GM21360 (cell line): Measurements from ENCODE around the gene WDR87.
A peak's percentile ranks its signal among the peaks of the same experiment; 100 is the strongest.
"Not testable (repeated sequence)": the region's sequence is repeated elsewhere in the genome, so short reads cannot be mapped to it uniquely, and the experiment has no call there.

Experiments
- ATAC-seq: cut with Tn5 transposase; IDR thresholded peaks from one replicate; pipeline ENCODE4 v1.9.1; 2021; ENCODE audit warnings: mild to moderate bottlenecking, moderate library complexity; ENCODE audit not compliant: unreplicated experiment

The WDR87 gene

DNA sequence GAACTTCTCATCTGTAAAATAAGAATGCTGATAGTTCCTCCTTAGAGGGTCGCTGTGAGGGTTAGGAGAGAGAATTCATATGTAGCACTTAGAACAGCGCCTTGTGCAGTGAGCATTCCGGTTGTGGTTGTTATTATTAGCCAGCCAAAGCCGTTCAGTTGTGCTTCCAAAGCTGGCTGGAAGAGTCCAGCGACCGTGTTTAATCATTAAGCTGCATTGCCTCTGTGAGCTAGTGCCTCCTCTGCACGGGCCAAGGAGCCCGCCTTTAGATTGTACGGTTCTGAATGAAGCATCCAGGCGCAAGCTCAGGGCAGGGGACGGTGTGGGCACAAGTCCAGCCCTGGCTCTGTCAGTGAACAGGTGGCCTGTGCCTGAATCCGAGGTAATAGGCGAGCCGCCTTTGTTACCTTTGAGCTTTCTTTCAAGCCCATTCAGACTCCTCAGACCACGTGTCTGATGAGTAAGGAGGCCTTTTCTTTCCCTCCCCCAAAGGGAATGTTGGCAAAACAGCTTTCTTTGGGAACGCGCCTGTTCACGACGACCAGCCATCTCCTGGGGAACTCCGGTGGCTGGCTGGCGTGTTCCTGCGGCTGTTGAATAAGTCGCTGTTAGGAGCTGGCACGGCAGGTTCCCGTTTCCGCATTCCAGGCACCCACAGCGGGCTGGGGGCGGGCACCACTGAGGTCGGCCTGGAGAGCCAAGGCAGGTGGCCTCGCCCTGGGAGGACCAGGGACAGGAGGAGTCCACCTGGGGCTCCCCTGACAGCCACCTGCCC is 25.7 kb upstream of the WDR87 start:
- no peak for ATAC-seq

DNA sequence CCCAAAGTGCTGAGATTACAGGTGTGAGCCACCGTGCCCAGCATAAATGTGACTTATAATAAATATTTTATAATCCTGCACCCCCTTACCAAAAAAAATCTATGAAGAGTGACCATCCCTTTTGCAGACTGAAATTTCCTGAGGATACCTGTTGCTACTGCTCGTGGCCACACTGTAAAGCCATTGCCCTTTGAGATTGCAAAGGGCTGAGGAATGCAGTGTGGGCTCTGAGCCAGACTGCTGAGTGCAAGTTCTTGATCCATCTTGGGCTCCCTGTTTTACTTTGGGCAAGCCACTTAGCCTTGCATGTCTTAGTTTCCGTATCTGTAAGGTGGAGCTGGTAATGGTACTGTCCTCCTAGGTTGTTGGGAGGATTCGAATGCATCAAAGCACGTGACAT is 24.0 kb upstream of the WDR87 start:
- ATAC-seq = no peak

DNA sequence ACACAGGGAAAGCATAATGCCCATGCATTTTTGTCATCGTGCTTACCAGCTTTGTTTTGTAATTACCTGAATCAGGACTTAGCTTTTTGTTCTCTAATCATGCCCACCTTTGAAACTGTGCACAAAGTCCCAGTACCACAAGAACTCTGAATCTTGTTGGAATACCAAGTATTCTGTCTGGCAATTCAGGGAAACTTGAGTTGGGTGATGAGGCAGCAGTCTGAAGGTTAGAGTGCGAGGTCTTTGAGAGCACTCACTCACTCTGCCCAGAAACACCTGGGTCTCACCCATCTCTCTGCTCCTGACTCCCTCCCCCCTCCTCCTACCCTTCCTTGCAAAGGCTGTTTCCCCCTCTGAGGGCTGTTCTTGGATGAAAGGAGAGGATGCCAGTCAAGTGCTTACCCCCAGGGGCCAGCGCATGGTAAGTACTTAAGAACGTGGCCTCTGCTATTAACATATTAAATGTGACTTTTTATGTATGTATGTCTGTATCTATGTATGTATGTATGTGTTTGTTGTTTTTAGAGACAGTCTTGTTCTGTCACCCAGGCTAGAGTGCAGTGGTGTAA is 23.0 kb upstream of the WDR87 start:
- ATAC-seq = no peak

DNA sequence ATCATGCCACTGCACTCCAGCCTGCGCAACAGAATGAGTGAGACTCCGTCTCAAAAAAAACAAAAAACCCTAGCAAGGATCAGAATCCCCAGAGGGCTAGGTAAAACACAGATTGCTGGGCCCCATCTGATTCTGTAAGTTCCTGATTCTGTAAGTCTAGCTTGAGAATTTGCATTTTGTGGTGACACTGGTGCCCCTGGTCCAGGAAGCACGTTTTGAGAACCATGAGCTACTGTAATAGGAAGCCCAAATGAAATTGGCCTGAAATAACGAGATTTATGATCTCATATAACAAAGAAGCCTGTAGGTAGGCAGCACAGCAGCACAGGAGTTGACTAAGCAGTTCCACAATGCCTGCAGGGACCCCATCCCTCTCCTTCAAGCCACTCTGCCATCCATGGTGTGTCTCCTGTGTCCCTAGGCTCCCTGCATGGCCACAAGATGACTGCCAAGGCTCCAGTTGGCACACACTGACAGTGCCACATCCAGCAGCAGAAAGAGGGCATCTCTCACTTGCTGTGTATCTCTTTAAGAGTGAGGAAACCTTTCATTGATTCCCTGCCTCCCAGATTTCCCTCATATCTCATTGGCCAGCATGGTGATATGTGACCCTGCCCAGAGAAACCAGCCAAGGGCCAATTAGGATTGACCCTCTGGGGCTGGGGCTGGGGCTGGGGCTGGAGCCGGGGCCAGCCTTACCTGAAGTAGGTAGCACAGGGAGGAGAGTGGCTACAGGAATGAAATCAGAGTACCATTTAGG is 22.3 kb upstream of the WDR87 start:
- ATAC-seq = peak; percentile 52

DNA sequence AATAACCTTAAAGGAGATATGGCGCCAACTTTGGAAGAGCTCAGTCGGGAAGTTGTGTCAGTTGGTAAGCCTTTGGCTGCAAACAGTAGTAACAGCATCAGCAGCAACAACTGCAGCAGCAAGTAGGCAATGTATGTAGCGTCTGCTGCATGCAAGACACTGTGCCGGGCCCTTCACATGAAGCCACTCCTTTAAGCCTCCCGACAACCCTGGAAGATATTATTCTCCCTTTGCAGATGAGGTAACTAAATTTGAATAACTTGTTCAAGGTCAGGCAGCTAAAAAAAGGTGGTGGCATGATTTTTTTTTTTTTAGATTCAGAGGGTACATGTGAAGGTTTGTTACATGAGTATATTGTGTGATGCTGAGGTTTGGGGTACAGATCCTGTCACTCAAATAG is 20.3 kb upstream of the WDR87 start:
- ATAC-seq = no peak

DNA sequence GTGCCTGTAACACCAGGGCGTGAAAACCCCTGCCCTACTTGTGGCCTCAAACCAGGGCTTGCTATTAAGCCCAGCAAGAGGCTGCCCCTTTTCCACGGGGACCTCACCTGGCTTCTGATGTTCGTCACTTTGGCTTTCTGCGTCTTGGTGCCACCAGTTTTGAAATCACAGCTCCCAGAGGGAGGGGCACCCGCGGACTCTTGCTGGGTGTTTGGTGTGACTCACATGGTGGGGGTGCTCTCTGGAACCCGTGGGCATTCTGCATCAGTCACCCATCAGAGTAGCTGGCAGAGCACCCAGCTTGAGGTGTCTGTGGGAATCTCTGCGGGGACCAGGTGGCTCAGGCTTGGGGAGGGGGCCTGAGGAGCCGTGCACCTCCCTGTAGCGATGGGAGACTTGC is 19.9 kb upstream of the WDR87 start:
- ATAC-seq = no peak

DNA sequence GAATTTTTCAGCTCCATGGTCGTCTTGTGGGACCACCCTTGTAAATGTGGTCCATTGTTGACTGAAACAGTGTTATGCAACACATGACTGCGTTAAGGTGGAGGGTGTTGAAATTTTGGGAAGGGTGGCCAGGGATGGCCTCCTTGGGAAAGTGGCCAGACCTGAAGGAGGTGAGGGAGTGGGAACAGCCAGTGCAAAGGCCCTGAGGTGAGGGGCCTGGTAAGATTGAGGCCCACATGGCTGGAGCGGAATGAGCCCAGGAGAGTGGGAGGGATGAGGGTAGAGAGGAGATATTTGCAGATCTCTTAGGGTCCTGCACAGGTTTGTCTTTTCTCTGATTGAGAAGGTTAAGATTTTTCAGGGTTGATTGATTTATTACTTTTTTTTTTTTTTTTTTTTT is 18.8 kb upstream of the WDR87 start:
- ATAC-seq = no peak

DNA sequence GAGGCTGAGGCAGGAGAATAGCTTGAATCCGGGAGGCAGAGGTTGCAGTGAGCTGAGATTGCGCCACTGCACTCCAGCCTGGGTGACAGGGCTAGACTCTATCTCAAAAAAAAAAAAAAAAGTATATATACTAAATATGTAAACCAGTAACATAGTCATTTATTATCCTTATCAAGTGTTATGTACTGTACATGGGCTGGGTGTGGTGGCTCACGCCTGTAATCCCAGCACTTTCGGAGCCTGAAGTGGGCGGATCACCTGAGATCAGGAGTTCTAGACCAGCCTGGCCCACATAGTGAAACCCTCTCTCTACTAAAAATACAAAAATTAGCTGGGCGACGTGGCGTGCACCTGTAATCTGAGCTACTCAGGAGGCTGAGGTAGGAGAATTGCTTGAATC is 18.2 kb upstream of the WDR87 start:
- ATAC-seq = not testable (repeated sequence)

DNA sequence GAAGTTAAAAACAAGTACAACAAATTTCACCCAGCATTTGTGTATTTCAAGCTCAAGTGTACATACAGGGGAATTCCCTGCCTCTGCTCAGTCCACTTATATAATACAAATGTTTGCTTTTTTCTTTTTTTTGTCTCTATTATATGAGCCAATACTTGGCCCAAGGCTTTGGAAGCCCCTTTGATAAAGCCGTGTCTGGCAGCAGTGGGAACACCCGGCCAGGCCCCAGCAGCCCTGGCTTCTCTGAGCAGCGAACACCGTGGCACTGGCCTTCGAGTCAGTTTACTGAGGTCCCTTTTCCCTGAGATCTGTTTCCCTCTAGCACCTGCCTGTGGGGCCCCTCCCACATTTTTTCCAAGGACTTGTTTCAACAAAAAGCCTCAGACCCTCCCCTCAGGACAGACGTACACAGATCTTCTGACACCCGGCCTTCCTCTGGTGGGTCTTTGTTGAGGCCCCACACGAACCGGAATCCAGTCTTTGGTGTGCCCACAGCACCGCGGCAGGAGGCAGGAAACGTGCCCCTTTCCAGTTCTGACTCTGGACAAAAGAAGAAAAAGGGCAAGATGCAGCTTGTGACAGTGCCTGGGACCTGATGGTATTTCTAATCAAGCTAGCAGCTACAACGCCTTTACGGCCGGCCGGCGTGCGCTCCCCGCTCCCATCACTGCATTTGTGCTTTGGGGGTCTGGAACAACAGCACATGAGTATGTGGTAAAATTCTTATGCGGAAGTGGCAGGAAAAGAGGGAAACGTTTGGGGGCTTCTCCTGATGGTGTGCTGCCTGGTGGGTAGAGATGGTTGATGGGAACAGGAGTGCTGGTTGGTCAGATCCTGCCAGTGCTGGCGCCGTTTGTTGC is 14.4 kb upstream of the WDR87 start:
- ATAC-seq = no peak

DNA sequence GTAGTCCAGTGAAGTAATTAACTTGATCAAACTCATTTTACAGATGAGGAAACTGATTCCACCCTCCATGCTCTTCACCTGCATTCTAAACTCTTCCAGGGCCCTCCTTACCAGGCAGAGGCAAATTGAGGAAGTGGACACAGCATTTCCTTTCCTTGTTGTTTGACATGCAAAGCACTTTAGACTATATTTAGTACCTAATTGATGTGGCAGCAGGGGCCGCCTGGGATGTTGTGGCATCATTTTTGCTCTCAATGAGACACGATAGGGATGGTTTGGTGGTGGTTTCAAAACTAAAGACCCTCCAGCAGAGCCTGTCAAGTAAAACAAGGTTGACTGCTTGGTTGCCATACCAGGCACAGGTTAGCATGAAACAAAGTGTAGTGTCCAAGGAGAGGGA is 8.5 kb upstream of the WDR87 start:
- no peak for ATAC-seq

DNA sequence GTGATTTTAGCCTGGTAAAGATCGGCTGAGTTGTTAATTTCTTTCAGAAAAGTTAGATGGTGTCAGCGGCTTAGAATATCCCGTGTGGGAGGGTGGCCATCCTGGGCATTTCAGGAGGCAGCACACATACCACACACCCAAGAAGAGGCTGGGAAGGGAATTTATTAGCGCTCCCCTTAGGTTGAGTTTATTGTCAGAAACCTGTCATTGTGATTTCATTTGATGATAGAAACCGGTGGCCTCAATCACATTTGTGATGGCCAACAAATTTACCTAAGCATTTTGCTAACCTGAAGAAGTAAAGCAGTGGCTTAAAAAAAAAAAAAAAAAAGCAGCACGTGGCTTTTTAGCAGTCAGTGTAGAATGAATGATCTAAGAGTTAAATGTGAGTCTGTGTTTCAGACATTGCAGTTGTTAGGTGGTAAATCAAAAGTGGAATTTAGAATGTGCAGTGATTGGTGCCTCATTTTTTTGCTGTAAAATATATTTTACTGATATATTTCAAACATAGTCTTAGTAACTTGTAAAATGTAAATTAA is 3.3 kb upstream of the WDR87 start:
- no peak for ATAC-seq

DNA sequence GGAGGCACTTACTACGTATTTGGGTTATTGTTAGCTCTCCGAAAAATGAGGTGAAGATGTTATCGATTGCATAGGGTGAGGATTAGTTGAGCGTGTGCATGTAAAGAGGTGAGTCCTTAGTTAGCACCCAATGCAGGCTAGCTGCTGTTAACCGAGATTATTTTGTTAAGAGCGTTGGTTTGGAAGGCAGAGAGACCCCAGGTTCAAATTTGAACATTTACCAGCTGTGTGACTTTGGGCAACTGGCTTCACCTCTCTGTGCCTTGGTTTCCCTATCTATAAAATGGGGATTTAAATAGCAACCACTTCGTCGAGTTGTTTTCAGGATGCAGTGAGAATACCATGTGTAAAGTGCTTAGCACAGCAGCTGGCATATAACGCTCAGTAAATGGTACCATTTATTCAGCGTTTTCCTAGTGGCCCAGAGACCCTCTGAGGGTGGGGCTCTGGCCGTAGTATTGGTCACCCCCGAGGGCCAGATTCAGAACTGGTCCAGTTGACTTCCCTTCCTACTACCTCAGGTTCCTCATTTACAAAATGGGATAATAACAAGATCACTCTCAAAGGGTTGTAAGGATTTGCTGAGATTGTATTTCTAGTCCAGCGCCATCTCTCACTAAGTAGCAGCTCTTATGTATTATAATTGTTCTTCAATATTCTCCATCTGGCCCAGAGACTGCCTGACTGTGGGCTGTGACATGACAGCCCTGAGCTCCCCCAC is 1.5 kb upstream of the WDR87 start:
- no peak for ATAC-seq

DNA sequence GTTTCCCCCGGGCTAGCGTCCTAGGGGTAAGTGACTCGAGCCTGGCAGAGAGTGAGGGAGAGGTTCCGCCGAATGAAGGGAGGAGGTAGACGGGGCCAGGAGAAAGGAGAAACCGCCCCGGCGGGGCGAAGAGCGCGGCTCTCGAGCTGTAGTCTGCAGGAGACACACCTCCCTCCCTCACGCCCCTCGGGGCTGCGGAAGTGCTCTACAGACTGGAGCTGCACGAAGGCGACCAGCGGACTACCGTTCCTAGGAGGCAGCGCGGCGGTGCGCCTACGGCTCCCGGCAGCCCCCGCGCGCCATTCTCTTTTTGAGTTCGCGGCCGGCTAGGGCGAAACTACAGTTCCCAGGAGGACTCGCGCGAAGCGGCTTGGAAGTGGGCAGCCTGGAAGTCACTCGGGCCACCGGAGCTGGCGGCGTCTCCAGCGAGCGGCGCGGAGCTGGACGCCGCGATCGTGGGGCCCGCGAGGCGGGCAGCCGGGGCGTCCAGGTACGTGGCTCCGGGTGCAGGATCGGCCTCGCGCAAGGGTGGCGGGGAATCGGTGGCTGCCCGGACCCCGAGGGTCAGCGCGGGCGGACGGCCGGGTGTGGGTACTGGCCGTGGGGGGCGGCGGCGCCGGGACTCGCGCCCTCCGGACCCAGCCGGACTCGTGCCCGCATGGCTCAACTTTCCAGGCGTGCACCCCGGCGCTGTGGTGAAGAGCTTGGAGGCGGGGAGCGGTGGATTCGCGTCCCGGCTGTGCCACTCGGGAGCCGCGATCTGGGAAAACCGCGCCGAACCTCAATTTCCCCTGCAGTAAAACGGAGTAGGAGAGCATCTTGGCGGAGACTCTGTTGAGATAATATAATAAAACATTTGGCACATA is 708 bp upstream of the WDR87 start, which contains the start of gene SIPA1L3:
SIPA1L3 (plus strand) TSS at position 340 of the 866 bp plus-strand sequence. CDS start 174,358 bp downstream, outside the sequence.
- peak; percentile 79 for ATAC-seq

DNA sequence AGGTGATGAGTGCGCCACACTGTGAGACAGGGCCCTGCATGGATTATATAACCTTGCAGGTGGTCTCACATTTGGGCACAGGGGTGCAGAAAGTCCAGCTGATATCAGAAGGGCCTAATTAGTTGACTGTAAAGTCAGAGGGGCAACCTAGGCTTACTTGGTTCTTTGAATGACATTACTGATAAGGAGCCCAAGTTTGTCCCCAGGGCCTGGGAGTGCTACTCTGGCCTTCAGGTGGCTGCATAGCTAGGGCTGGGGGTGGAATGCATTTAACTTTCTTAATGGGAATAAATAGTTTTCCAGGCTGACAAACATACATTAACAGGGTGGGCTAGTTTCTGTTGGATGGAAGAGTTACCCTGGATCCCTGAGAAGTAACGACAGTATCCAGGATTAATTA is 3.3 kb downstream of the WDR87 start:
- no peak for ATAC-seq

DNA sequence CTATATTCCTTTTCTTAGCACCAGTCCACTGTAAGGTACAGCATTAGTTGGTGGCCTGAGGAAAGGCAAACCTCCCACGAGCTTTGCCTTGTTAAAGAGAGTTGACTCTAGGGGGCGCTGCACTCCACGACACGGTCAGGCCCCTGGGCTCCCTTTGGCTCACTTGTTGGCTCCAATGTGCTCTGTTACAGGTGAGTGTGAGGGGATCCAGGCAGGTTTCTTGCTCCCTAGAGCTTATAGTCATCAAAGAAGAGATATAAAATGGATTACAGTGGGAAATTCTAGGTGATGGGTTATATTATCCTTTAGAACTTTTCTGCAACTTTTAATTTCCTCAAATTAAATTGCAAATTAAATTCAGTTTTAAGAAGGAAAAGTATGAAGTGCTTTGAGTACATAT is 3.7 kb downstream of the WDR87 start:
- no peak for ATAC-seq

DNA sequence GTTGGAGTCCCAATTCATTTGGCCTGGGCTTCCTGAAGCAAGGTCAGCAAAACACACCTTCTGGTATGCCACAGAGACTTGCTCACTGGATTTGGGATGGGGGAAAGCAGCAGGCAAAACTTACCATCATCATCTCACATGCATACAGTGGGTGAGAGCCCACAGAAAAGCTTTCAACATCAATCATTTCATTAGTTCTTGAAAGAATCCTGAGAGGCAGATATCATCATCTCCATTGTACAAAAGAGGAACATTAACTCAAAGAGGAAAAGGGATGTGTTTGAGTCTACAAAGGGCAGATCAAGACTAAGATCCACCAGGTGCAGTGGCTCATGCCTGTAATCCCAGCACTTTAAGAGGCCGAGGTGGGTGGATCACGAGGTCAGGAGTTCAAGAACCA is 6.4 kb downstream of the WDR87 start:
- ATAC-seq = no peak

DNA sequence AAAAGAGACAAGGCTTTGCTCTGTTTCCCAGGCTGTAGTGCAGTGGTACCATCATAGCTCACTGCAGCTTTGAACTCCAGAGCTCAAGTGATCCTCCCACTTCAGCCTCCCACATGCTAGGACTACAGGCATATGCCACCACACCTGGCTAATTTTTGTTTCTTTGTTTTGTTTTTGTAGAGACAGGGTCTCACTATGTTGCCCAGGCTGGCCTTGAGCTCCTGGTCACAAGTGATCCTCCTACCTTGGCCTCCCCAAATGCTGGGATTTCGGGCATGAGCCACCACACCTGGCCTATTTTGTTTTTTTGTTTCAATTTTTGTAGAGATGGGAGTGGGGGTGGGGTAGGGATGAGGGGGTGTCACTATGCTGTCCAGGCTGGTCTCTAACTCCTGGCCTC is 6.9 kb downstream of the WDR87 start:
- ATAC-seq = no peak

DNA sequence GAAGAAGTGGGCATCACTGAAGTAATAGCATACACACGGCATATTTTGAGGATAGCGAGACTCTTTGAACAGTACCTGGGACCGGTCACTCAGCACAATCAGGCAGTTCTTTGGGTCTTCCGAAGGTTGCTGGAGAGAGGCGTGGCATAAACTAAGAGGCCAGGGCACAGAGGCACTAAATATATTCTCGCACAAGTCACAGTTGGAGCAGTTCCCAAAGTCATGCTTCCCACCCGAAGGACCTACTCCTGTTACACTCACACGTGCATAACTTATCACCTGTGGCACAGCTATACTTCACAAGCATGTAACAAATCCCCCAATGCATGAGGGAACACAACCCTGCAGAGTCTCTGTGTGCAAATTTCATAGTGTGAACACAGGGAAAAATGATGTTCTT is 10.2 kb downstream of the WDR87 start:
- ATAC-seq = no peak

DNA sequence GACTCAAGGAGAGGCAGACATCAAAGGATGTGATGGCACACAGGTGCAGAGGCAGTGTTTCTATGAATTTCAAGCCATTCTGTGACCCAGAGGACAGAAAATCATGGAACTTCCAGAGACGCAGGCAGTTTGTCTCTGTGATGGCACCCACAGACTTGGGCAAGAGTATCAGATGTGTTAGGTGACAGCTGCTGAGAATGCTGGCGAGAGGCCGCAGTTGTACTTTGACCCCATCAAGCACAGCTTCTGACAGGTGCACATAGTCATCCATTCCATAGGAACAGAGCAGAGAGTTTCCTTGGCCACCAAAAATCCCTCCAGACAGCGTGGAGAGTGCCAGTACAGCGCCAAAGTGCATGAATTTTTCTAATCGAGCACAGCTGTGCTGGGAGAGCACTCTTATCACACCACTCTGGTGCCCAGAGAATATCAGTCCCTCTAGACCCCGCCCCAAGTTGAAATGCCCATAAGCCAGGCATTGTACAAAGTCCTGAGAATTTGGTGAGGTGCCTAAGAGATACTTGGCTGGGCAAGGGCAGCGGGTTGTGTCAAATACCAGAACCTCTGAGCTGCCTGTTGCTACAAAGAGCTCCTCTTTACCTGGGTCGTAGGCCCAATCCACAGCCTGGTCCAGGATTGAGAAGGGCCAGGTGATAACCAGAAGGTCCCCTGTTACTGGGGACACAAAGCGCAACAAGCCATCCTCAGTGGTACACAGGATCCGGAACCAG is 12.4 kb downstream of the WDR87 start:
- ATAC-seq = no peak
